Measurements from ENCODE around the gene DRGX.

Gene DRGX

DNA sequence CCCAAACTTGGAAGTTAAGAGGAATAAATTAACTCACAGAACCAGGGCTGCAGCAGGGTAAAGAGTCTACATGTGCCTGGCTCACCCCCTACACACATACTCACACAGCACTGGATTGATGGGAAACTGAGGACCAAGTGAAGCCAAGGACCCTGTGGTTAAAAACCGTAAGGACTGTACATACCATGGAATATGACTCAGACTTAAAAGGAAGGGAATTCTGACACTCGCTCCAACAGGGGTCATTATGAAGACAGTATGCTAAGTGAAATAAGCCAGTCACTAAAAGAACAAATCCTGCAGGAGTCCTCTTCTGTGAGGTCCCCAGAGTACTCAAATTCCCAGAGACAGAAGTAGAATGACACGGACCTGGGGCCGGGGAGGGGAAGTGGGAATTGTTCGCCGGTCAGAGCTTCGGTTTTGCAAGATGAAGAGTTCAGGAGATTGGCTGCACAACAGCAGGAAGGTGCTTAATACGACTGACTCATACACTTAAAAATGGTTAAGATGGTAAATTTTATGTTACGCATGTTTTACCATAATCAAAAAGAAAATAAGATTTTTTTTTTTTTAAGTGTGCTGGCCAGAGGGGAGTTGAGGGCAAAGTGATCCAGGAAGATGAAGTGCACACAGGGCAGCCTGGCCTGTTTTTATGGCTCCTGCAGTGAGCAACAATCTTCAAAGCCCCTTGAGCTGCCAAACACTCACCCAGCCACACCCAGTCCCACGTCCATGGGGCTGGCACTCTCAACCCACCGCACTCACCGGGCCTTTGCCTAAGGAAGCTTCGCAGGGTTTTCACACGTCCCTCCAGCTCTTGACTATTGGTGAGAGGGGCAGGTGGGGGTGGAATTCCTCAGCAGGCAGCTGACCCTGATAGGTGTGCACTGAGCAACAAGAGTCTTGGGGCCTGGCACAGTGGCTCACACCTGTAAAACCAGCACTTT lies 26.4 kb downstream of the DRGX start:
- H3K36me3 ChIP-seq (ENCODE audit: insufficient read depth, low read length): no peaks in the 10 kb centered on the region
- H3K9ac ChIP-seq (ENCODE audit: insufficient read length): no peak overlapping the region
- TF ChIP-seq EZH2 (IDR thresholded peaks at IDR 0.05) (no peak), POLR2AphosphoS5 (IDR thresholded peaks at IDR 0.05; ENCODE audit: borderline replicate concordance, low read depth, low read length) (no peak), FOXP2 (optimal IDR thresholded peaks at IDR 0.05; ENCODE audit: control extremely low read depth, extremely low read length, insufficient read depth) (no peak)
- H3K27ac ChIP-seq: no peak overlapping the region
- no peaks in the 10 kb centered on the region for H3K9me3 ChIP-seq (ENCODE audit: low read depth, low read length)
- DNase-seq (ENCODE audit: low read depth, low spot score): no peak
- no peak overlapping the region for H3K4me3 ChIP-seq

DNA sequence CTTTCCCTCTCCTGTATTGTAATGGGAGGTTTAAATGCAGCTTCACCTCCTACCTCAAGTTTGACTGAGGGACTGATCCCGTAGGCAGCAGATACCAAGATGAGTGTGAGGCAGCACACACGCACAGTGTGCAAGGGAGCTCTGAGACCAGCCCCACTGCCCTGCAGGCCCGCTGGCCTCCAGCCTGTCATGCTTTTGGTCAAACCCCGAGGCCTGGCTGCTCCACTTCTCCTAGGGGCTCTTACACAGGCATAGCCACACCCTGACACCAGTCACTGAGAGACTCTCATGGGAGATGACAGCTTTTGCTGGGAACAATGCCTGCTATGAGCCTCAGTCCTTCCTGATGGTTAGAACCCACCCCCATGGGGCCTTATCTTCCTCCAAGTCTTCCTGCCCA lies 27.6 kb downstream of the DRGX start:
- Histone ChIP-seq H3K36me3 (ENCODE audit: insufficient read depth, low read length) (no peaks in the 10 kb centered on the region), H3K9me3 (ENCODE audit: low read depth, low read length) (no peaks in the 10 kb centered on the region), H3K9ac (ENCODE audit: insufficient read length) (no peak overlapping the region), H3K27ac (no peak overlapping the region), H3K4me3 (no peak overlapping the region)
- TF ChIP-seq FOXP2 (optimal IDR thresholded peaks at IDR 0.05; ENCODE audit: control extremely low read depth, extremely low read length, insufficient read depth) (no peak), EZH2 (IDR thresholded peaks at IDR 0.05) (no peak), POLR2AphosphoS5 (IDR thresholded peaks at IDR 0.05; ENCODE audit: borderline replicate concordance, low read depth, low read length) (no peak)
- no peak for DNase-seq (ENCODE audit: low read depth, low spot score)

GRCh38 chr10:49367600-49367999 lies 28.3 kb downstream of the DRGX start:
- no peak overlapping the region for H3K9ac ChIP-seq (ENCODE audit: insufficient read length)
- H3K9me3 ChIP-seq (ENCODE audit: low read depth, low read length): no peaks in the 10 kb centered on the region
- no peaks in the 10 kb centered on the region for H3K36me3 ChIP-seq (ENCODE audit: insufficient read depth, low read length)
- no peak for TF ChIP-seq EZH2 (IDR thresholded peaks at IDR 0.05)
- TF ChIP-seq FOXP2 (optimal IDR thresholded peaks at IDR 0.05; ENCODE audit: control extremely low read depth, extremely low read length, insufficient read depth): no peak
- no peak for TF ChIP-seq POLR2AphosphoS5 (IDR thresholded peaks at IDR 0.05; ENCODE audit: borderline replicate concordance, low read depth, low read length)
- H3K27ac ChIP-seq: no peak overlapping the region
- no peak overlapping the region for H3K4me3 ChIP-seq
- DNase-seq (ENCODE audit: low read depth, low spot score): no peak

- no peak for TF ChIP-seq FOXP2 (optimal IDR thresholded peaks at IDR 0.05; ENCODE audit: control extremely low read depth, extremely low read length, insufficient read depth)
- no peak for TF ChIP-seq EZH2 (IDR thresholded peaks at IDR 0.05)
- no peak for TF ChIP-seq POLR2AphosphoS5 (IDR thresholded peaks at IDR 0.05; ENCODE audit: borderline replicate concordance, low read depth, low read length)
- Histone ChIP-seq H3K27ac (no peak overlapping the region), H3K9ac (ENCODE audit: insufficient read length) (no peak overlapping the region), H3K4me3 (no peak overlapping the region), H3K9me3 (ENCODE audit: low read depth, low read length) (no peaks in the 10 kb centered on the region), H3K36me3 (ENCODE audit: insufficient read depth, low read length) (no peaks in the 10 kb centered on the region)
- DNase-seq (ENCODE audit: low read depth, low spot score): no peak
Measured at GRCh38 chr10:49366460-49366859, 29.4 kb downstream of the DRGX start.

- no peak for TF ChIP-seq POLR2AphosphoS5 (IDR thresholded peaks at IDR 0.05; ENCODE audit: borderline replicate concordance, low read depth, low read length)
- no peak for TF ChIP-seq EZH2 (IDR thresholded peaks at IDR 0.05)
- Histone ChIP-seq H3K27ac (no peak overlapping the region), H3K9me3 (ENCODE audit: low read depth, low read length) (no peaks in the 10 kb centered on the region), H3K36me3 (ENCODE audit: insufficient read depth, low read length) (no peaks in the 10 kb centered on the region), H3K9ac (ENCODE audit: insufficient read length) (no peak overlapping the region), H3K4me3 (no peak overlapping the region)
- no peak for DNase-seq (ENCODE audit: low read depth, low spot score)
Measured at GRCh38 chr10:49365675-49366415, 30.0 kb downstream of the DRGX start.

GRCh38 chr10:49365275-49365674 lies 30.6 kb downstream of the DRGX start:
- Histone ChIP-seq H3K9me3 (ENCODE audit: low read depth, low read length) (no peaks in the 10 kb centered on the region), H3K27ac (no peak overlapping the region), H3K36me3 (ENCODE audit: insufficient read depth, low read length) (no peaks in the 10 kb centered on the region), H3K4me3 (no peak overlapping the region), H3K9ac (ENCODE audit: insufficient read length) (no peak overlapping the region)
- TF ChIP-seq POLR2AphosphoS5 (IDR thresholded peaks at IDR 0.05; ENCODE audit: borderline replicate concordance, low read depth, low read length) (no peak), FOXP2 (optimal IDR thresholded peaks at IDR 0.05; ENCODE audit: control extremely low read depth, extremely low read length, insufficient read depth) (no peak), EZH2 (IDR thresholded peaks at IDR 0.05) (no peak)
- DNase-seq (ENCODE audit: low read depth, low spot score): no peak

DNA sequence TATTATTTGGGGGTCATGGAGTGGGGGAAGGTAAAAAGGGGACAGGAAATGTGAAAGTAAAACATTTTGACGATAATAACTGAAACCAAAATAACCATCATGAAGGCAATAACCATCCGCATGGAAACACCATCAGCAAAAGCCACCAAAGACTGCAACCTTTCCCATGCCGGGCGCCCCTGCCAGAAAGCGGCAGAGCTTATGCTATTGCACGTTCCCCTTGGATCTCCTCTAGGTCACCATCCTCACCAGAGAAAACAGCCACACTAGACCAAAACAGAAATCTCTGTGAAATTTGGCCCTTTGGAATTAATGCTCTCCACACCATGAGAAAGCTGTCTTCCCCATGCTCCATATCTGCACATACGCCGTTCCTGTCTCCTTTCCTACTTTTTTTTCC lies 31.1 kb downstream of the DRGX start:
- Histone ChIP-seq H3K36me3 (ENCODE audit: insufficient read depth, low read length) (no peaks in the 10 kb centered on the region), H3K9ac (ENCODE audit: insufficient read length) (no peak overlapping the region), H3K4me3 (no peak overlapping the region), H3K27ac (no peak overlapping the region), H3K9me3 (ENCODE audit: low read depth, low read length) (no peaks in the 10 kb centered on the region)
- DNase-seq (ENCODE audit: low read depth, low spot score): no peak
- TF ChIP-seq POLR2AphosphoS5 (IDR thresholded peaks at IDR 0.05; ENCODE audit: borderline replicate concordance, low read depth, low read length): no peak
- TF ChIP-seq FOXP2 (optimal IDR thresholded peaks at IDR 0.05; ENCODE audit: control extremely low read depth, extremely low read length, insufficient read depth): no peak
- no peak for TF ChIP-seq EZH2 (IDR thresholded peaks at IDR 0.05)

GRCh38 chr10:49364051-49364450 lies 31.8 kb downstream of the DRGX start:
- Histone ChIP-seq H3K9ac (ENCODE audit: insufficient read length) (no peak overlapping the region), H3K36me3 (ENCODE audit: insufficient read depth, low read length) (no peaks in the 10 kb centered on the region), H3K4me3 (no peak overlapping the region), H3K9me3 (ENCODE audit: low read depth, low read length) (no peaks in the 10 kb centered on the region), H3K27ac (no peak overlapping the region)
- TF ChIP-seq FOXP2 (optimal IDR thresholded peaks at IDR 0.05; ENCODE audit: control extremely low read depth, extremely low read length, insufficient read depth): no peak
- no peak for TF ChIP-seq POLR2AphosphoS5 (IDR thresholded peaks at IDR 0.05; ENCODE audit: borderline replicate concordance, low read depth, low read length)
- TF ChIP-seq EZH2 (IDR thresholded peaks at IDR 0.05): no peak
- DNase-seq (ENCODE audit: low read depth, low spot score): no peak

All from SK-N-MC (cell line).